ENCODE results near the gene DLG1. TPM values are rescaled to one million over a fixed set of nuclear protein-coding genes. Genes with fewer than 3 reads are reported as not detected.

The DLG1 gene
- total and polyA plus RNA-seq, 2 of the 4 experiments (the other 2 are of a cell fraction), result 21.2 to 57.7 TPM

GRCh38 chr3:197286678-197287077 is 11.7 kb downstream of the DLG1 start:
- Histone ChIP-seq H4K91ac (ENCODE audit: insufficient read depth, low read depth, low read length) (no peak overlapping the region), H3K4me1 (ENCODE audit: control insufficient read depth, insufficient read depth, low read length) (peaks cover 4% of the 10 kb centered on the region; the same call in 1 of the 2 replicates), H3K36me3 (ENCODE audit: control insufficient read depth, insufficient read depth, low read length) (peaks cover 20% of the 10 kb centered on the region), H2AK5ac (ENCODE audit: low read depth, low read length) (no peak overlapping the region), H3K27me3 (ENCODE audit: control insufficient read depth, insufficient read depth, low read length) (no peaks in the 10 kb centered on the region), H3K9me3 (ENCODE audit: control insufficient read depth, insufficient read depth, low read length) (no peaks in the 10 kb centered on the region), H3K9ac (ENCODE audit: low read depth, low read length) (no peak overlapping the region), H4K8ac (ENCODE audit: low read depth in 2 of 2, low read length in 2 of 2) (no peak overlapping the region), H4K5ac (ENCODE audit: low read depth, low read length) (no peak overlapping the region), H3K23ac (ENCODE audit: low read depth, low read length) (no peak overlapping the region), H3K27ac (ENCODE audit: insufficient read depth, low read length) (no peak overlapping the region), H3K79me1 (ENCODE audit: low read depth in 1 of 2, low read length in 2 of 2) (peaks cover 18 to 58% of the 10 kb centered on the region in 2 experiments; a peak in 3 of 4 replicates), H3K4me3 (ENCODE audit: insufficient read depth, low read depth, low read length) (no peak overlapping the region), H2BK15ac (ENCODE audit: low read depth, low read length) (no peak overlapping the region), H2BK5ac (ENCODE audit: low read depth, low read length, poor library complexity, severe bottlenecking) (no peak overlapping the region), H3K4ac (ENCODE audit: low read depth, low read length) (no peak overlapping the region), H3K4me2 (ENCODE audit: low read depth, low read length) (no peak overlapping the region), H2BK120ac (ENCODE audit: low read depth, low read length) (no peak overlapping the region), H4K20me1 (ENCODE audit: insufficient read depth, low read length) (peaks cover 3% of the 10 kb centered on the region; the same call in 1 of the 2 replicates), H3K56ac (ENCODE audit: extremely low read depth, insufficient read depth, low read length) (no peak overlapping the region), H3K18ac (ENCODE audit: low read depth, low read length) (no peak overlapping the region), H3K9me1 (ENCODE audit: insufficient read depth, low read length) (0 out of 2 replicates have a peak, but pooled peaks cover 2% of the 10 kb centered on the region), H2BK20ac (ENCODE audit: low read depth, low read length) (no peak overlapping the region), H2AK9ac (replicated peaks; ENCODE audit: low read depth, low read length, poor library complexity) (no peak overlapping the region), H3K14ac (replicated peaks; ENCODE audit: low read depth, low read length) (no peak overlapping the region), H2AFZ (replicated peaks; ENCODE audit: low read length, poor library complexity) (no peak overlapping the region)
- BruUV-seq (replicated peaks), result no TSS peak
- no peak for ATAC-seq (ENCODE audit: low read depth)
- ChIA-PET POLR2A (ENCODE audit: unreplicated experiment) (no interaction called here), CTCF (no interaction called here)
- in situ Hi-C loops (cut with MboI; ENCODE audit: low sequenced_read_pairs), result no loop called here
- no CpG with 5 or more reads among the region's 2 CpGs for WGBS, 2 experiments (ENCODE audit: extremely low coverage in 2 of 2, insufficient read length in 1 of 2)
- intact Hi-C loops (cut with micrococcal nuclease), result no loop called here
- dilution Hi-C loops (cut with HindIII; ENCODE audit: low sequenced_read_pairs, unreplicated experiment), result no loop called here
- DNase-seq, result no peak
- no peak for TF ChIP-seq CEBPB (IDR thresholded peaks at IDR 0.05; ENCODE audit: low read depth, low read length)
- TF ChIP-seq FOS (IDR thresholded peaks at IDR 0.05; ENCODE audit: low read depth, low read length), result no peak
- no peak for TF ChIP-seq RFX5 (IDR thresholded peaks at IDR 0.05; ENCODE audit: low read depth, low read length)
- no peak for TF ChIP-seq CHD1 (IDR thresholded peaks at IDR 0.05; ENCODE audit: low read depth, low read length)
- no peak for TF ChIP-seq CTCF (conservative IDR thresholded peaks at IDR 0.05; ENCODE audit: low read depth, low read length)
- TF ChIP-seq SMC3 (IDR thresholded peaks at IDR 0.05; ENCODE audit: low read depth, low read length), result no peak
- TF ChIP-seq USF2 (IDR thresholded peaks at IDR 0.05; ENCODE audit: low read depth, low read length), result no peak
- no peak for TF ChIP-seq ELK1 (IDR thresholded peaks at IDR 0.05; ENCODE audit: borderline replicate concordance, low read depth, low read length)
- TF ChIP-seq MAZ (IDR thresholded peaks at IDR 0.05; ENCODE audit: borderline replicate concordance, low read depth, low read length), result no peak
- no peak for TF ChIP-seq POLR2A (IDR thresholded peaks at IDR 0.05; ENCODE audit: low read depth, low read length)
- no peak for TF ChIP-seq RCOR1 (IDR thresholded peaks at IDR 0.05; ENCODE audit: insufficient replicate concordance, low read length)
- TF ChIP-seq MXI1 (IDR thresholded peaks at IDR 0.05; ENCODE audit: borderline replicate concordance, low read depth, low read length), result no peak
- no peak for TF ChIP-seq NFE2L2 (IDR thresholded peaks at IDR 0.05; ENCODE audit: low read depth, low read length)
- TF ChIP-seq RAD21 (IDR thresholded peaks at IDR 0.05; ENCODE audit: low read length), result no peak
- no peak for TF ChIP-seq BHLHE40 (IDR thresholded peaks at IDR 0.05; ENCODE audit: low read depth, low read length)

Measured in IMR-90 (cell line).